Hepatic stellate cell (primary cell): ENCODE results near the gene SDR9C7.
"Not testable (repeated sequence)": the region's sequence is repeated elsewhere in the genome, so short reads cannot be mapped to it uniquely, and the experiment has no call there.

Experiments
- DNase-seq: peaks from one replicate; pipeline ENCODE4 v3.0.0; 2011; ENCODE audit warnings: low spot score

Gene SDR9C7

GRCh38 chr12:56953314-56953713, 19.1 kb upstream of the SDR9C7 start:
- no peak for DNase-seq

- DNase-seq: no peak
Observed at GRCh38 chr12:56951582-56952339, 17.6 kb upstream of the SDR9C7 start.

- DNase-seq: no peak
Observed at GRCh38 chr12:56948881-56949280, 14.7 kb upstream of the SDR9C7 start.

- no peak for DNase-seq
Observed at GRCh38 chr12:56948457-56948777, 14.2 kb upstream of the SDR9C7 start.

GRCh38 chr12:56947633-56948456, 13.6 kb upstream of the SDR9C7 start:
- DNase-seq: no peak

- DNase-seq: no peak
Observed at GRCh38 chr12:56943878-56944277, 9.7 kb upstream of the SDR9C7 start.

- DNase-seq: not testable (repeated sequence)
Observed at GRCh38 chr12:56943374-56943773, 9.2 kb upstream of the SDR9C7 start.

GRCh38 chr12:56941299-56942017, 7.2 kb upstream of the SDR9C7 start:
- peak; percentile 29 for DNase-seq

GRCh38 chr12:56940942-56941298, 6.7 kb upstream of the SDR9C7 start:
- not testable (repeated sequence) for DNase-seq

- no peak for DNase-seq
Observed at GRCh38 chr12:56935752-56936151, 1.5 kb upstream of the SDR9C7 start.

GRCh38 chr12:56935157-56935556, 949 bp upstream of the SDR9C7 start:
- no peak for DNase-seq

- no peak for DNase-seq
Observed at GRCh38 chr12:56932867-56933266, 1.3 kb downstream of the SDR9C7 start.

- DNase-seq: no peak
Observed at GRCh38 chr12:56932146-56932545, 2.1 kb downstream of the SDR9C7 start.

GRCh38 chr12:56931474-56931978, 2.7 kb downstream of the SDR9C7 start:
- no peak for DNase-seq

GRCh38 chr12:56930241-56930640, 4.0 kb downstream of the SDR9C7 start:
- no peak for DNase-seq

- no peak for DNase-seq
Observed at GRCh38 chr12:56929780-56930179, 4.4 kb downstream of the SDR9C7 start.

- no peak for DNase-seq
Observed at GRCh38 chr12:56928262-56928661, 5.9 kb downstream of the SDR9C7 start.

- no peak for DNase-seq
Observed at GRCh38 chr12:56927281-56927680, 6.9 kb downstream of the SDR9C7 start.

- no peak for DNase-seq
Observed at GRCh38 chr12:56922031-56922430, 12.2 kb downstream of the SDR9C7 start.

- DNase-seq: no peak
Observed at GRCh38 chr12:56921346-56921745, 12.9 kb downstream of the SDR9C7 start.

- DNase-seq: not testable (repeated sequence)
Observed at GRCh38 chr12:56918139-56918538, 16.1 kb downstream of the SDR9C7 start.

GRCh38 chr12:56916996-56917333, 17.2 kb downstream of the SDR9C7 start:
- DNase-seq: no peak
